IMR-90 (cell line): ENCODE measurements around the gene EPHA6.

Source experiments
- CEBPB ChIP-seq: IDR thresholded peaks from 2 replicates; pipeline ENCODE4 v1.6.1; 2012; ENCODE audit warnings: low read depth, low read length, improper control_type of control experiment
- CHD1 ChIP-seq: IDR thresholded peaks from 2 replicates; pipeline ENCODE4 v1.6.1; 2012; ENCODE audit warnings: low read depth, low read length, improper control_type of control experiment
- FOS ChIP-seq: fragments of 150-350 bp; IDR thresholded peaks from 2 replicates; pipeline ENCODE4 v1.6.1; 2016; ENCODE audit warnings: low read depth, low read length
- MAZ ChIP-seq: IDR thresholded peaks from 2 replicates; pipeline ENCODE4 v1.6.1; 2012; ENCODE audit warnings: low read depth, mild to moderate bottlenecking, low read length, improper control_type of control experiment, moderate library complexity, borderline replicate concordance
- POLR2A ChIP-seq: IDR thresholded peaks from 2 replicates; pipeline ENCODE4 v1.6.1; 2012; ENCODE audit warnings: mild to moderate bottlenecking, low read depth, low read length
- RAD21 ChIP-seq: IDR thresholded peaks from 2 replicates; pipeline ENCODE4 v1.6.1; 2012; ENCODE audit warnings: low read length, improper control_type of control experiment
- RCOR1 ChIP-seq: IDR thresholded peaks from 2 replicates; pipeline ENCODE4 v1.6.1; 2012; ENCODE audit warnings: mild to moderate bottlenecking, low read length, improper control_type of control experiment; ENCODE audit not compliant: insufficient replicate concordance
- RFX5 ChIP-seq: IDR thresholded peaks from 2 replicates; pipeline ENCODE4 v1.8.0; 2012; ENCODE audit warnings: low read depth, mild to moderate bottlenecking, low read length, moderate library complexity
- SMC3 ChIP-seq: fragments of 150-350 bp; IDR thresholded peaks from 2 replicates; pipeline ENCODE4 v1.6.1; 2016; ENCODE audit warnings: low read depth, mild to moderate bottlenecking, antibody characterized with exemption, low read length, moderate library complexity
- TF ChIP-seq, protein P1 (sequence below): conservative IDR thresholded peaks from 2 replicates; pipeline ENCODE4 v1.5.1; 2012; ENCODE audit warnings: mild to moderate bottlenecking, low read depth, low read length, improper control_type of control experiment
- TF ChIP-seq, protein P2 (sequence below): fragments of 150-350 bp; IDR thresholded peaks from 2 replicates; pipeline ENCODE4 v1.6.1; 2017; ENCODE audit warnings: mild to moderate bottlenecking, antibody characterized with exemption, low read length, low read depth

DNA sequence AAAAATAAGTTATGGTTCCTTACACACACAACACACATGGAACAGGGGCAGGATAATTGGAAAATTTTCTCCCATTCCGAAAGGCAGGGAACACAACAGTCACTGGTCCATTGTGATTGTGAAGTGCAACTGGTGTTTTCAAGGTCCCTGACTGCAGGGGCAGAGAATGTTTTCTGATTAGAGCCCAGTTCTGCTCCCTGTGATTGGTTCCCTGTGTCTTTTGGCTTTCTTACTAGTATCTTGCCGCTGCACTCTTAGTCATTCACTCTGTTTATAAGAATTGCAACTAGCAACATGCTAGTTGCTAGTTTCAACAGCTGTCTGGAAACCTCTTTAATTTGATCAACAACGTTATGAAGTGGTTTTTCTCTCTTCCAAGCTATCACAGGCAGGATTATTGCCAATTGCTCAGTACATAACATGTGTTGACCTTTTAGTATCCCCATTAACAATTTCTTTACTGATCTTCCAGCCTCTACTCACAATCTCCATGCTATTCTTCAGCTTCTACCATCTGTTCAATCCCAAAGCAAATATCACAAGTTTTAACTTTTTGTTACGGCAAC lies 177.5 kb downstream of the EPHA6 start:
- no peak for TF ChIP-seq POLR2A
- TF ChIP-seq, protein P1, sequence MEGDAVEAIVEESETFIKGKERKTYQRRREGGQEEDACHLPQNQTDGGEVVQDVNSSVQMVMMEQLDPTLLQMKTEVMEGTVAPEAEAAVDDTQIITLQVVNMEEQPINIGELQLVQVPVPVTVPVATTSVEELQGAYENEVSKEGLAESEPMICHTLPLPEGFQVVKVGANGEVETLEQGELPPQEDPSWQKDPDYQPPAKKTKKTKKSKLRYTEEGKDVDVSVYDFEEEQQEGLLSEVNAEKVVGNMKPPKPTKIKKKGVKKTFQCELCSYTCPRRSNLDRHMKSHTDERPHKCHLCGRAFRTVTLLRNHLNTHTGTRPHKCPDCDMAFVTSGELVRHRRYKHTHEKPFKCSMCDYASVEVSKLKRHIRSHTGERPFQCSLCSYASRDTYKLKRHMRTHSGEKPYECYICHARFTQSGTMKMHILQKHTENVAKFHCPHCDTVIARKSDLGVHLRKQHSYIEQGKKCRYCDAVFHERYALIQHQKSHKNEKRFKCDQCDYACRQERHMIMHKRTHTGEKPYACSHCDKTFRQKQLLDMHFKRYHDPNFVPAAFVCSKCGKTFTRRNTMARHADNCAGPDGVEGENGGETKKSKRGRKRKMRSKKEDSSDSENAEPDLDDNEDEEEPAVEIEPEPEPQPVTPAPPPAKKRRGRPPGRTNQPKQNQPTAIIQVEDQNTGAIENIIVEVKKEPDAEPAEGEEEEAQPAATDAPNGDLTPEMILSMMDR, result no peak
- TF ChIP-seq RFX5, result no peak
- TF ChIP-seq, protein P2, sequence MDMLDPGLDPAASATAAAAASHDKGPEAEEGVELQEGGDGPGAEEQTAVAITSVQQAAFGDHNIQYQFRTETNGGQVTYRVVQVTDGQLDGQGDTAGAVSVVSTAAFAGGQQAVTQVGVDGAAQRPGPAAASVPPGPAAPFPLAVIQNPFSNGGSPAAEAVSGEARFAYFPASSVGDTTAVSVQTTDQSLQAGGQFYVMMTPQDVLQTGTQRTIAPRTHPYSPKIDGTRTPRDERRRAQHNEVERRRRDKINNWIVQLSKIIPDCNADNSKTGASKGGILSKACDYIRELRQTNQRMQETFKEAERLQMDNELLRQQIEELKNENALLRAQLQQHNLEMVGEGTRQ, result no peak
- no peak for TF ChIP-seq CEBPB
- no peak for TF ChIP-seq MAZ
- TF ChIP-seq RAD21, result no peak
- no peak for TF ChIP-seq SMC3
- no peak for TF ChIP-seq RCOR1
- no peak for TF ChIP-seq CHD1
- no peak for TF ChIP-seq FOS
